ENCODE data around the gene APBA1.

APBA1 gene

DNA sequence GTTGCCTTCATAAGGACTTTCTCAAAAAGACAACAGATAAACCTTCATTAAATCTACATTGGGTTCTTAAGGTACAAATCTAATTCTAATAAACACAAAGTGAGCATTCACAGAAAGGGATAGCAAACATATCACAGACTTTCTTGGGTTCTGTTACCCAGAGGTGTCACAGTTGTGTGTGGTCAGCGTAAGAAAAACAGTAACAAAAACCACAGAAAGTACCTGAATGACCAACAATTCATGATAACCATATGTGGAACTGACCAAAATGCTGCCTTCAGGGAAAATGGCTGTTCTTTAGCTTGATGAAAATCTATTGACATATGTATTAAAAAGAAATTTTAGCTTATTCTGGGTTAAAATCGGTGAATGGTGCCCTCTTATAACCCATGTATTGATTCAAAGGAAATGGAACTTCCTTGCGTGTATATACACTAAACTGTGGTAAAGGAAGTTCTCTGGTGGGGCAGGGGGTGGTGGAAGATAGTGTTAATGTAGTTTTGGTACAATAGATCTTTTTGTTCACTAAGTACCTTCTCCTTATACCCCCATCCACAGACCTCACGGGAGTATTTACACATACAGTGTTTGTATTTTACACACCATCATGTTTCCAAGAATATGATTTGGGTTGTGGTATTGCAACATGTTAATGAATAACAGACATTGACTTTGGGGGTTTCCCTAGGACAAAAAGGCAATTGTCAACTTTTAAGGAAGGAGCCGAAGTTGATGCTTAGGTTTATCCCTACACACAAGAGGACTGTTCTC, 152.5 kb downstream of the APBA1 start:
- DNase-seq (ENCODE audit: low spot score): no peak

DNA sequence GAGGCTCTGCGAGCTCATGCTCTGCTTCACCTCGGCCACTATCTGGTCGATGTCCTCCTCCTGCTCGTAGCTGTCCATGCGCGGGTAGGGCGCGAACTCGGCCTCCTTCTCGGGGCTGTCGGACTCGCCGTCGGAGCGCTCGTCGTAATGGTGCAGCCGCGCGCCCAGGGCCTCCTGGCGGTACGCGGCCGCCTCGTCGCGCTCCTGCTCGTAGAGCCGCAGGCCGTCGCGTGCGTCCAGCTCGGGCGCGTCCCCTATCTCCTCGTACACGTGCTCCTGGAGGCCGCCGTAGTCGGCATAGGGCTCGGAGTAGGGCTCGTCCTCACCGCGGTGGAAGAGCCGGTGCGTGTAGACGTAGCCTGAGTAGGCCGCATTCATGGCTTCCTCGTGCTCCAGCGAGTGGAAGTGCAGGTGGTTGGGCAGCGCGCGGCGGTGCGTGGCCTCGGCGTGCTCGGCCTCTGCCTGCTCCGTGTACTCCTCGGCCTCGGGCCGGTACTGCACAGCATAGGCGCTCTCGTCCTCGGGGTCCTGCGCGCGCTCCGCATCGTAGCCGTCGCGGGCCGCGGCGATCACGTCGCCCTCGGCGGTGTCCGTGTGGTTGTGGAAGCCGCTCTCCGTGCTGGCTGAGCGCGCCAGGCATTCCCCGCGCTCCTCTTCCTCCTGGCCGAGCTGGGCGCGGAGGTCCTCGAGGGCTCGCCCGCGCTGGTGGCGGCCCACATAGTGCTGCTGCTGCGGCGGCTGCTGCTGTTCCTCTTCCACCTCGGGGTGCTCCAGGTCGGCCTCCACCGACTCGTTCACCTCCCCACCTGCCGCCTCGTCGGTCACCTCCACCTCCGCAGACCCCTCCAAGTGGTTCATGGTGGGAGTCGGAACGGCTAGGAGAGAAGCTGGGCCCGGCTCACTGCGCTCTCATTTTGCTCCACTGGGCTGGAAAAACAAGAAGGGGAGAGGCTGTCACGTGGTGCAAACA, 155.5 kb downstream of the APBA1 start:
- no peak for DNase-seq (ENCODE audit: low spot score)

DNA sequence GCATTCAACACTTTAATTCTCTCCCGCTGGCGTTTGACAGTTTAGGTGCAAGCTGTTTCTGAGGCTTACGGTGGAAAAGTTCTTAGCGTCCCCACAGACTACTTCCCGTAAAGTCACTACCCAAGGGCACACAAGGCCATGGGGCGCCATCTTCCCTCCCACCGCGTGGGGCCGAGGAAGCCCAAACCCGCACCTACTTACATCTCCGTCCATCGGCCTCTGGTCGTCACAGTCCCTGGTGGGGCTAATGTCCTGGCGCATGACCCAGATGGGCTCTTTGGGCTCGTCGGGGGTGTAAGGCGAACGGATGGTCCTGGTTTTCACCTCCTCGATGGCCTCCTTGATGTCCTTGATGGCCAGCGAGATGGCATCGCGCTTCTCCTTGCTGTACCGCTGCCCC, 156.4 kb downstream of the APBA1 start:
- DNase-seq (ENCODE audit: low spot score): no peak

DNA sequence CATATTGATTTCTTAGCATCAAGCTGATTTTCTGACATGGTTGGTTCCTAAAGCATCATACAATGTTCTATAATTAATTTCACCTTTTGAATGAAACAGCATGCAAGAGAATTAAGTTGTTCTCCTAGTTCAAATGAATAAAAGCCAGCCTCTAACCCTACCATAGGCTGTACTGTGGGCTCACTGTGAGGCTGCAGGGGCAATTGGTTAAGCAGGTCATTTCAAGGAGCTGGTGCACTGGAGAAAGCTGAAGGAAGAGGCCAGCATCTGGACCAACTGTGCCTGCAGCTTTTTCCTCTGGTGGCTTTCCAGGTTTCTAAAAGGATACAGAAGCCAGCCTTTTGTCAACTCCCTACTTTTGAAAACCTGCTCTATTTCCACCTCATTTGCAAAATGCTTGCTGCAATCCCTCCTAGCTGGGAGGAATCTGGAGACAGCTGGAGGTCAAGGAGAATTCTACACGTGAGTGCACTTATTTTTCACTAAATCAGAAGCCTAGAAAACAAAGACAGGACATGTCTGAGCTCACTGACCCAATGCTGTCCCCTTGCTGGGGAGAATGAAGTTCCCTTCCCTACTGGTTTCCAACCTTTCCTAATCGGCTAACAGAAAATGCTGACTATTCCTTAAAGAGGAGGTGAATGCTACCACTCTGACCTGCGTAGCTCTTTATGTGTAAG, 158.9 kb downstream of the APBA1 start:
- DNase-seq (ENCODE audit: low spot score): no peak

DNA sequence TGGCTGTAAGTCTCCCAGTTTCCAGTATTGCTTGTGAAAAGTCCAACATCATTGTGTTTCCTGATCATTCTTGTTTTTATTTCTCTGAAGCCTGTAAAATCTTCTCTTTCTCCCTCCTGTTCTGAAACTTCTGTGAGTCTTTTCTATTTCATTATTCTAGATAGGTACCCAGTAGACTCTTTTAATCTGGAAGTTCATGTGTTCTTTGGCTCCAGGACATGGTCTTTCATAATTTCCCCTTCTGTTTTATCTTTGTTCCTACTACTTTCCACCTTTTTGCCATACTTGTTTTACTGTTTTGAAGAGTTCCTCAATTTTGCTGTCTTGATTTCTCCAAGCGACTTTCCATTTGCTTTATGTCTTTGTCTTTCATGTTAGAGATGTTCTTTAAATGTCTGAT, 168.1 kb downstream of the APBA1 start:
- no peak for DNase-seq (ENCODE audit: low spot score)

DNA sequence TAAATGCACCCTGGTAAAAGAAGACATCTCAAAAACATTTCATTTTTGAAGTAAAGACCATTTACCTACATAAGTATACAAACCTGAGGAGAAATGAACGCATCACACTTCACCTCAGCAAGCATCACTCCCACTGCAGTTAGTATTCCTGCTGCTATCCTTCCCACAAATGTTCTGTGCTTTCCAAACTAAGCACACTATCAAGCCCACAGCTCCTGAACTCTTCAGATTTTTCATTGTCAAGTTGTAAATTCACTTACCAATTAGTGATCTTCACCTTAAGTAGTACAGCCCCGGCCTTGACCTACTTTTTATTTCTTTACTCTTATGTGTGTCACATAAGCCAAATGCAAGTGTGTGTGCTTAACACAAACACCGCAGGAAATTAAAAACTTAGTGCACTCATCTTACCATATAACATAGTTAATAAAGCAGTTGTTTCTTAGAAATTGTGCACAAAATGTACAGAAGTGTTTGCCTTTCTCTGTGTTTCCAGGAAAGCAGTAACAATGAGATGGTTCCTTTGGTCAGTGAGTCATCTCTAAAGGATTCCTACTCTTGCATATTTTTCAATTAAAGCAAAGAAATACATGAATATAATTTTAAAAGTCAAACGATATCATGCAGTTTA, 169.4 kb downstream of the APBA1 start:
- DNase-seq (ENCODE audit: low spot score): no peak

DNA sequence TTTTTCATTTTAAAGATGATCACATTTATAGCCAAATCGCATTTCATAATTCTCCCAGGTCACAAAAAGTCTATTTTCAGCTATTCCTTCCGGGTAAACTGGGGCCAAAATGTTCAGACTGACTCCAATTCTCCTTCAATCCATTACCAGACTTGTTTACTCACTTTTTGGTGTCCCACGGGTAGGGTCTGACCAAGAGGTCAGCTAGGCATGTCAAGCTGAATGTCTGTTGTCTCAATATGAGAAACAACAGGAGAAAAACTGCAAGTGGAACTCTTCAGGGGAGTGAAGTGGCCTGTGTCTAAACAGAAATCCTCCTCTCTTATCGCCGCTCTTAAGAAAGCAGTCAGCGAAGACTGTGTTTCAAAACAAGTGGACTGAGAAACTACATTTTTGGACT, 171.3 kb downstream of the APBA1 start:
- DNase-seq (ENCODE audit: low spot score): no peak

DNA sequence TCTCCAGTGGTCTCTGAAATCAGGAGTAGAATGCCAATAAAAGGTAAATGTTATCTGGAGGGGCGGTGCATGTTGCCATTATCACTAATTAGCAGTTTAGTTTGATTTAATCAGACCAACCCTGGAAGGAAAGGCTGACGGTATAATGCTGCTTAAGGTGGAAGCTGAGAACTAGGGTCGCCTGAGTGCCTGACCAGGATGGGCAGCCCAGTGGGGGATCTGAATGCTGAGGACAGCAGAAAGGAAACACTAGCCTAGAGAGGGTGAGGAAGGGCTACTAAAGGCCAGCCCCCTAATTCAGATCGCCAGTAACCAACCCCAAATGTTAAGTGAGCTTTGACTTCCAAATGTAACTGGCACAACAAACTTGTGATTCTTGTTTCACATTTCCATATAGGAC, 172.2 kb downstream of the APBA1 start:
- DNase-seq (ENCODE audit: low spot score): no peak

DNA sequence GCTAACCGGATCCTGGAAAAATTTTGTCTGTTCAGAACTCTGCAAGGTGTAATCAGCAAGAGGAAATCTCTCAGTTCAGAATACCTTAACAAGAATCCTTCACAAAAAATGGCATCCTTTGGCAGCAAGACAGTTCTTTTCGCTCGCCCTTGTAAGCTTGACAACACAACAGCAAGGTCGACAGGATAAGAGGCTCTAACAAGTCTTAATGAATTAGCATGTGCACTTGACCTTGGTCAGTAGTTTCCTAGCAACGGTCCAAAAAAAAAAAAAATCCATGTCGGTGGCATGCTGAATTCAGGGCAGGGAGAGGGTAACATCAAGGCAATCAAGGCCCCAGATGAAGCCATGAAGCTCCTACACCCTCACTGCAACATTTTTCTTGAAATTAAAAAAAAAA, 172.8 kb downstream of the APBA1 start:
- no peak for DNase-seq (ENCODE audit: low spot score)

DNA sequence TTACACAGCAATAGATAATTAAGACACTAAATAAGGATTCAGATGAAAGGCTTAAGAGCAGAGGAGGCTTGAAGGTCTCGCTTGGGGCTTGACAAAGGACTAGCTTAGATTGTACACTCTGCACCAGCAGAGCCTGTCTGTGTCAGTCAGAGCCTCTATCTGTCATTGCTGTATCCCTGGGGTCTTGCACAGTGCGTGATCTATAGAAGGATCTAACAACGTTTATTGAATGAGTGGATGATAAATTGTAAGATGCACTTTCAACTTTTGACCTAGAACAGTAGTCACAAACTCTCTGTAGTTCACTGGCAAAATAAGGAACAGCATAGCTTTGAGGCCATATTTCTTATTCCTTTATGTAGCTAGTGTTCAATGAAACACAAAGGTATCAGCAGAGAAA, 173.7 kb downstream of the APBA1 start:
- no peak for DNase-seq (ENCODE audit: low spot score)

DNA sequence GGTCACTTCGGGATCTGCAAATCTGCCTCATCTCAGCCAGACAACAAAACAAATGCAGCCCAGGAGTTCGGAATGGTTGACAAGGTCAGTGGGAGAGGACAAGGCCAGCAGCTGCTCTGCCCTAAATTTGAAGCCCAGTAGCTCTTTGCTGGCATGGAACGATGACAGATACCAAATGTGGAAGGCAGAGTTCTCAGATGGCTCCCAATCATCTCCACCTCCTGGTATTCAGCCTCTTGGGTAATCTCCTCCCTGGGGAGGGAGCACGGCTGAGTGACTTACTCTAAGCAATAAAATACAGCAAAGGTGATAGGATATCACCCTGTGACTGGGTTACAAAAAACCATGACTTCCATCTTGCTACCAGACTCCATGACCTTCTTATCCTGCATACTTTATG, 174.4 kb downstream of the APBA1 start:
- no peak for DNase-seq (ENCODE audit: low spot score)

DNA sequence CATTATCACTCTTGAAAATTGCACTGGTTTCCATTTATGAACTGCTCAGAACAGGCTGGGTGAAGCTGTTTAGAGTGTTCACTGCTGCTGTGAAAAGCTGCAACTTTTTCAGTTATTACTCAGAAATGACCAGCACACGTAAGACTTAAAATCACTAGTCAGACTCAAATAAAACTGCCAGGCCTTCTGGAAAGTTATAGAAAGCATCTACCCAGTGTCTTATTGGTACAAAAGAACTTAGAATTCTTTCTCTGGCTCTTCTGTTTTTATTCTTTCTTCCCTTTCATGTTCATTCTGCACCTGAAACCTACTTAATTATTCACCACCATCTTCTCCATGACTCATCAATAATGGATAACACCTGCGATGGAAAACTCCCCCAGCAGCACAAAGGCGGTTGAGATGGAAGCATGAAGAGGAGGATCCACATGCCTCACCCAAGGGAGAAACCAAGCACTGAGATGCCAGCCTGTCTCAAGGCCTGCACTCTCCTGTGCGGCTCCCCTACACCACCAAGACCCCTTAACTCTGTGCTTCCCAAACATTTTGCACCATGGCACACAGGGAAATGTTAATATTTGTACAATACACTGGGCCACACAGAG, 175.2 kb downstream of the APBA1 start:
- no peak for DNase-seq (ENCODE audit: low spot score)

DNA sequence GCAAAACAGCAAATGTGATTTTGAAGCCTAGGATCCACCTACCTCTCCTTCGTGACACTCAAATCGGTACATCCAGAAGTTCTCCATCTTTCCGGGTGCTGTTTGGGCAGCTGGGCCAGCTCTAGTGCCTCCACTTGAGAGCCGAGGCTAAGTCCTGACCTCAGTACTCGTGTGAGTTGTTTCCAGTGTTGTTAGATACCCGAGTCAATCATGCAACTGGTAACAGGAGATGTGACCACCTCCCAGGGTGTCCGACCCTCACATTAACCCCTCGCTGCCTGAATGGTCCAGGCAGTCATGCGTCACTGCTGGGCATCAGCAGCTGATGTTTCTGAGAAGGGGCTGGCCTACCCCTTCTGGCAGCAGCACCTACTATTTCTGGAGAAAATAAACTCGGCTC, 176.9 kb downstream of the APBA1 start:
- no peak for DNase-seq (ENCODE audit: low spot score)

DNA sequence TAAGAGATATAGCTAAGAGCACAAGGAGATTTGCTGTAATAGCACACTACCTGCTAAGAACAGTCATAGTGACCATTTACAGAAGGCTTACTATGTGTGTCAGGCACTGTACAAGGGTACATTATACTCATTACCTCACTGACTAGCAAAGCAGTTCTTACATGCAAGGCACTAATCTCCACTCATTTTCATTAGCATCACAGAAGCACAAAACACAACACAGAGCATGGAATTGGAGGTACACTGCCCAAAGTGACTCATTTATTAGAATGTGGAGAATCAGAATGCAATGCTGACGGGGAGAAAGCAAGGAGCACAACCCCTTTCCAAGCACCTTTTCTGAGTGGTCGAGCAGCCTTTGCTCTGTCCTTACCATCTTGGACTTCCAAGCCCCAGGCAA, 177.4 kb downstream of the APBA1 start:
- DNase-seq (ENCODE audit: low spot score): no peak

DNA sequence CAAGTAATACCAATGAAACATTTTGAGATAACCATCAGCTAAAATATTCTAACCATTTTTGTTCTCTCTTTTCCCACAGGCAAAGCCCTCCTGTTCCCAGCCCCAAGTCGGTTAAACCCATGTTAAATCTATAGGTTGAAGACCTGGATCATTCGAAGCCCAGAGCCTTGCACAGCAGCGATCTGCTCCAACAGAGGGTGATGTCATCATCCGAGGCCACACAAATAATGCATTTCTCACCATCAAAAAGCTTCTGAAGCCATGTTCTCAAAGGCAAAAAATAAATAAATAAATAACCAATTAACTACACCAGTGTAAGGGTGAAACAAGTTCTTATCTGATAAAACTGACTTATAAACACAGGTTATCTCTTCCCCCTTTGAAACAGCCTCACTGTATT, 178.0 kb downstream of the APBA1 start:
- no peak for DNase-seq (ENCODE audit: low spot score)

DNA sequence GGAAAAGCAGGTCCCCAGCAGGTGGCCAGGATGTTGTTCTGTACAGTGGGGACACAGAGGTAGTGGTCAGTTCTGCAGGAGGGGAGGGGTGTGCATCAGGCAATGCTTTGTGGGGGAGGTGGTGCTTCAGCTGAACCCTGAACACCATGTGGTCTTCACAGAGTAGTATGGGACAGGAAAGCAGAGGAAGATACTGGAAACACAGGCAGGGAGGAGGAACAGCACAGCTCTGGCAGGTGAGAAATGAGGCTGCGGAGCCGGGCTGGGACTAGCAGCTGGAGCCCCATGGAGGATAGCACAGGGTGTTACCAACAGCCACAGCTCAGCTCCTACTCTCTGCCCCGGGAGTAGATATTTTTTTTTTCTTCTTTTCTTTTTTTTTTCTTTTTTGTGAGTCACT, 185.7 kb downstream of the APBA1 start:
- DNase-seq (ENCODE audit: low spot score): no peak

DNA sequence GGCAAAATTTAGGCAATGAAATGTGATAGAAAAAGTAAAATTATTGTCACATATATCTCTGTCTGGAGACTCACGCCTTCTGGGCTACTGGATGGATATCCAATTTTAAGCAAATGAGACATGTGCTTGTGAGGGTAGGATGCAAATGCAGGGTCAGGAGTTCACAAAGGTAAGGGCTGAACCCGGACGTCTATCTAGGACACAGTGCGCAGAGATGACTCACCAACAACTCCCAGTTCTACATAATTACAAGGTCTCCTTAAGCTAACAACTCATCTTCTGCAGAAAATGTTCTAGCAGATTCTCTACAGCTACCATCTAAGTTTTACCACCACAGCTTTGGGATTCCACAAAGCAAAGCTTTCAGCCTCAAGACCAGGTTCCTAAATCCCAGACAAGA, 186.7 kb downstream of the APBA1 start:
- no peak for DNase-seq (ENCODE audit: low spot score)

DNA sequence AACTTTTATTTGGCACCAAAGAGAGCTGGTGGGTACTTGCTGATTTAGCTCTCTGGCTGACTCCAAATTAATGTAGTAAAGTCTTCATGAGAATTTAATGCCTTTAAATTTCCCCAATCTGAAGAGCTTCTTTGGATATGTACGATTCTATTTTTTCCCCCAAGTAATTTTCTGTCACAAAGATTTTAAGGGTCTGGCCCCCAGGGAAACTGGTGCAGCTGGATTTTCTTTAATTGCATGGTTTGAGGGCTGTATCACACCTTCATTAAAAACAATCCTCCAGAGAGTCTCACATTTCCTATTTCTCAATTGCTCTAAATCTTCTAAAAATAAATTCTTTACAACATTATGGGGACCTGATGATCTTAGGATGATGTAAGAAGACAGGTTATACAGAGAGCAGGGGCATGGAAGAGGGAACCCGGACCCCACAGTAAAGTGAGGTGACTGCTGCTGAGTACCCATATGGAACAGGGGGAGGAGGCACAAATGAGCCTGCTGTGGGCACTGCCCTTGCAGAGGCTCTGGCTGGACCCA, 188.2 kb downstream of the APBA1 start:
- DNase-seq (ENCODE audit: low spot score): no peak

DNA sequence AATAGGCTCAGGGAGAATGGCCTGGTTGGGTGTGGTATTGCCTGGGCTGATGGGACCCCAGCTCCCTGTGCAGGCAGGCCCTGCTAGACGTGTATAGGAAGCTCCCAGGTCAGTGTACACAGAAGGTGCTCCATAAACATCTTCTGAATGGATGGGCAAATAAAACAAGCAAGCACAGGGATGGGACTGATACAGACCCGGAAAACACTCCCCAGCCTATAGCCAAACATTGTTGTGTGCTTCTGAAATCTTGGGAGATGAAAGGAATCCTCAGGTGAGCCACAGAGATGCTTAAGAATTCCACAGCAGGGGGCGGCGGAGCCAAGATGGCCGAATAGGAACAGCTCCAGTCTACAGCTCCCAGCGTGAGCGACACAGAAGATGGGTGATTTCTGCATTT, 195.4 kb downstream of the APBA1 start:
- DNase-seq (ENCODE audit: low spot score): no peak

DNA sequence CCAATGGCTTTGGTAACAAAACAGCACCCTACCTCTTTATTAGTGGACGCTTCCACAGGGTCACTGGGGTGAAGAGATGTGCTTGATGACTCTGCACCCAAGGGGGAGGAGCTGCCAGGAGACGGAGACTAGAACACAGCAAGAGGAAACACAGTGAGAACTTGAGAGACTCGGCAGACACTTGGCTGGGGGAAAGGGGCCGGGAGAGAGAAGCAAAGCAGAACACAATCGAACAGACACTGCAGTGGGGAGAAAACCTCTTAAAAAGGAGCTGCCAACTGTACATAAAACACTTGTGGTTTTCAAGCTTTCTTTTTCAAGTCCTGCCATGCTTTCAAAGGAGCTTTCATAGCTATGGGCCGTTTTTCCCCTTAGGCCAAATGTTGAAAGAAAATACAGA, 196.2 kb downstream of the APBA1 start:
- DNase-seq (ENCODE audit: low spot score): no peak

DNA sequence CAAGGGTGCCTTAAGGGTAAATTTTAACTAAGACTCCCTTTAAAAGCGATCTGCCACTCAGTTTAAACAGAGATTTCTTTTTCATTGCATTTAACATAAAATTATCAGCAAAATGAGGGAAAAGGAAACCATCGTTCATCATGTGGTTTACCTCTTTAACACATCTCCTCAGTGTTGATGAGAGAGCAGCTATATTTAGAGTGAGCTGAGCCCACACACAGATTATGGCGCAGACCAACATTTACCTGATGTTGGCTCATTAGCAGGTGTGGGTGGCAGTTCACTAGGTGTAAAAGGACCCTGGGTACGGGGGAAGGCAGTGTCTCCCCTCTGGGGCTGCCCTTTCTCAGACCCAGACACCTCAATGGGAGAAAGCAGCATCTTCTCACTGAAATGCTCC, 197.3 kb downstream of the APBA1 start:
- DNase-seq (ENCODE audit: low spot score): no peak

Data from hematopoietic multipotent progenitor cell treated with erythropoietin and hydrocortisone succinate and interleukin-3 and kit ligand, for 15 days (in vitro differentiated cells).